AG10803 (cell line): ENCODE results near the gene LAPTM5.

Source experiments
- DNase-seq: peaks from one replicate; pipeline ENCODE4 v3.0.0; 2010; ENCODE audit warnings: low read depth
- H3K4me3 ChIP-seq: 2 replicates; pipeline ENCODE4 v1.5.1; 2011; ENCODE audit warnings: mild to moderate bottlenecking, low read length, control low read depth
- CTCF ChIP-seq: conservative IDR thresholded peaks from 2 replicates; pipeline ENCODE4 v1.5.1; 2011; ENCODE audit warnings: mild to moderate bottlenecking, low read length, control low read depth, inconsistent platforms

Gene LAPTM5

DNA sequence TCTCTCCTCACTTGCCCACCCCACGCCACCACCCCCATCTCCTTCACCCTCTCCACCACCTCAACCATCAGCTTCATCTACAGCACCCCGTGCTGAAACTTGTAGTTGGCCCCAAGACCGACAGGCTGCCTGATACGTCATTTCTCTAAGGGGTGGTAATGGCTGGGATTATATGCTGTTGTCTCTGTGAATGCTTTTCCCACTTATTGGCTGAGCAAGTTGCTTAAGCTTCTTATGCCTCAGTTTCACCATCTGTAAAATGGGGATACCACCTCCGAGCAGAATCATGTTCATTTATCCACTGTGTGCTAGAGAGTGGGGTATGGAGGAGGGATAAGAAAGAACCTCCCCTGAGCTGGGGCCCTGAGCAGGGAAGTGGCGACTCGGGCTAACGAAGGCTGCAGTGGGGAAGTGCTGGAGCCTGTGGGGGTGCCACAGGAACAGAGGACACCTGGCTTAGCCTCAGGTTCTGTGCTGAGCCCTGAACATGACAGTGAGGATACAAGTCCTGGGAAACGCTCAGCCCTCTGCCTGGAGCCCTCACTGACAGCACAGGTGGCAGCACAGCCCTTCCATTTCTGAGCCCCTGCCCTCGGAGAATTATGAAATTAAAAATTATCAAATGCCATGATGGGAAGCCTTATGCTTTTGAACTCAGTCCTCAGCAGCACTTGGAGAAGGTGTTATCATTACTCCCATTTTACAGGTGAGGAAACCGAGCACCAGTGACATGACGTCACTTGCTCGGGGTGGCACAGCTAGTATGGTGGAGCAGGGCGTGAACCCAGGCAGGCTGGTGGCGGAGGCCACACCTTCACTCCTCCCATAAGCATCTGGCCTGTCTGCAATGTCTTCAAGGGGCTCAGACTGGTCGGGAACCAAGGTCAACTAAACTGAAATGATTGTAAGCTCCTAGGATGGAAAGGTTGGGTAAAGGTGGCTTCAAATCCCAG is 37.0 kb downstream of the LAPTM5 start:
- no peak for DNase-seq
- H3K4me3 ChIP-seq = no peak overlapping the region
- TF ChIP-seq CTCF = no peak

DNA sequence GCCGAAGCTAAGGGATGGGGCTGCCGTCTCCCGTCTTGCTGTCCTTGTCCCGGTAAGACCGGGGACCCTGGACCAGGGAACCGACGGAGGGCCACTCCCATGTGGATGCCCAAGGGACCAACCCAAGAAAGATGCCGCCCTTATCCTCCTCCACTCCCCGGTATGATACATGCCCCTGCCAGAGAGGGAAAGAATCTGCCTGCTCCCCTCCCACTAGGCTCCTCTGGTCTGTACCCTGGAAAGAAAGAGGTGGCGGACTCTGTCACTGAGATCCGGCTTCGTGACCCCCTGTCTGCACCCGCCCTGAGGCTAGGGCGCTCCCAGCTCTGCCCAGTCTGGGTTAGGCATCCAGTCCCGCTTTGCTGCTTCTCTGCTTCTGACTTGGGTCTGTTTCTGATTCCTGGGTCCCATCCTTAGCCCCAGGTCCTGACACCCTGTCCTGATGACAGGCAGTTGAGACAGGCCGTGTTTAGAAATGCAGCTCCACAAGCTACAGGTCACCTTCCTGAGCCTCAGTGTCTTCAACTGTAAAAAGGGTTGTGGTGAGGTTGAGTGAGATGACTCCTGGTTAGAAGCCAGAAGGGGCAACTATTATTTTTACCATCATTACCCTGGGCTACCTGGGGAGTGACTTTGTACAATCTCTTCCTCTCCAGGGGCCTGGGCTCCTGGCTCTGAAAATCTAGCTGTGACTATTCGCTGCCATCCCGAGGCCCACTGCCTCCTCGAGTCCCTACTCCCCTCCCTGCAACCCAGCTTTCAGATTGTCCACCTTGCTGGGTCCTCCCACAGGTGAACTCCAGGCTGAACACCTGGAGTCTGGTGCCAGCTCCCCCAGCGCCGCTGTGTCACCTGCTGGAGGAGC is 37.9 kb downstream of the LAPTM5 start:
- peak overlapping the region; percentile 65 for H3K4me3 ChIP-seq
- DNase-seq = peak; percentile 48
- no peak for TF ChIP-seq CTCF

DNA sequence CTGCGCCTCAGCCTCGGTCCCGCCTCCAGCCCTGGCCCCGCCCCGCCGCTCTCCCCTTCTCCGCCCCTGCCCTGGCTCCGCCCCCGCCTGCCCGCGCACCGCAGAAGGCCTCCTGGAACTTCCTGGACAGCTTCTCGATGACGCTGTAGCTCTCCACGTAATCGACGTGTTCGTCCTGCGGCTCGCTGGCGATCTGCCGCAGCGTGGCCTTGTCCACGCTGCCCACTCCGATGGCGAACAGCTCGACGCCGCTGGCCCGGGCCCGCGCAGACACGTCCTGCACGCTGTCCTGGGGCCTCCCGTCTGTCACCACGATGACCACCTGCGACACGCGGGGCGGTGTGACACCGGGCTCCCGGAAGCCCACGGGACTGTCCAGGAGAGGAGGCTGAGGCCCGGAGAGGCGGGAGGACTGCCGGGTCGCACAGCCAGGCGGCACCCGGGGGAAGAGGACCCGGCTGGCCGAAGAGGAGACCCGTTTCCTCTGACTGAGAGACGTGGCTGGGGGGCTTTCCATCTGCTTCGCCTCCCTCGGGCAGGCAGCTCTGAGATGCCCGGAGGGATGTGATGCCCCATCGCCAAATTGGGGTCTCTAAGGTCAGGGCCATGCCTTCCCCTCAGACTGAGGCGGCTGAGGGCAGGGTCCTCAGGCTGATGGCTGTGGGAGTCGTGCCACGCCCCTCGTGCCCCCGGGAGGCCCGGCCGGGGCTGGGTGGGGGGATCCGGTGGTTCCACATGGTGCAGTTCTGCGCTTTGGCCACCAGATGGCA is 38.8 kb downstream of the LAPTM5 start:
- peak; percentile 99 for DNase-seq
- peak overlapping the region; percentile 65 for H3K4me3 ChIP-seq
- peak; percentile 77 for TF ChIP-seq CTCF

GRCh38 chr1:30718091-30718635 is 39.4 kb downstream of the LAPTM5 start:
- TF ChIP-seq CTCF = no peak
- H3K4me3 ChIP-seq = peak overlapping the region; percentile 58
- DNase-seq = peak; percentile 97

DNA sequence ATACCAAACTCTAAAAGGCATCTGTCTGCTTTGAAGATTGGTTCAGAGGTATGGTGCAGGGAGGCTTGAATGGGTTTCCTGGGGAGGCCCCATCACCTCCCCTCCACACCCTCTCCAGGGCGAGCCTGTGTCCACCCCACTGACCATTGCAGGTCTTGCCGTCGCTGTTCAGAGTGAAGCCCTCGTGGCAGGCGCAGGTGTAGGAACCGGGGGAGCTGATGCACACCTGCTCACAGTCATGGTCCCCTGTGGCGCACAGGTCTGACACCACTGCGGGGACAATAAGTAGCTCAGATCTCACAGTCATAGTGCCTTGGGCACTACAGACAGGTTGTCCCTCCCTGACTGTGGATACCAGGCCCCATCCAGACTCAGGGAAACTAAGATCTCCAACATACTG is 40.9 kb downstream of the LAPTM5 start:
- TF ChIP-seq CTCF = no peak
- H3K4me3 ChIP-seq = no peak overlapping the region
- DNase-seq = no peak

DNA sequence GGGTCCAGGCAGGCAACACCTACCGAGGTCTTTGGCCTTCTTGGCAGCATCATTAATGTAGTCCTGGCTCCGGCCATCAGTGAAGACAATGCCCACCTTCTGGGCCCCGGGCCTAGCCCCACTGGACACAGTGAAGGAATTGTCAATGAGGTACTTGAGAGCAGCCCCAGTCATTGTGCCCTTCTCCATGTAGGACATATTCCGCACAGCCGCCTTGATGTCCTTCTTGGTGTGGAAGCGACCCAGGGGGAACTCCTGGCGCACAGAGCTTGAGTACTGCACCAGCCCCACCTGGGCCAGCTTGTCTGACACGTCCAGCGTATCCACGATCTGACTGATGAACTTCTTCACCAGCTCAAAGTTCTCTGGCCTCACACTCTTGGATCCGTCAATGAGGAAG is 41.7 kb downstream of the LAPTM5 start:
- DNase-seq = no peak
- H3K4me3 ChIP-seq = no peak overlapping the region
- TF ChIP-seq CTCF = no peak
